ENCODE results near the gene OFD1.

- no peak for TF ChIP-seq ZNF76 (tag by site-specific recombination; IDR thresholded peaks at IDR 0.05; ENCODE audit: borderline replicate concordance, low read depth)
- no peak for TF ChIP-seq CTCF (tag by site-specific recombination; IDR thresholded peaks at IDR 0.05)
- TF ChIP-seq GLI2 (tag by site-specific recombination; IDR thresholded peaks at IDR 0.05; ENCODE audit: borderline replicate concordance, low read depth): no peak
- TF ChIP-seq BCL11A (tag by site-specific recombination; IDR thresholded peaks at IDR 0.05; ENCODE audit: low read depth): no peak
- no peak for TF ChIP-seq ZNF138 (tag by site-specific recombination; IDR thresholded peaks at IDR 0.05; ENCODE audit: borderline replicate concordance)
- TF ChIP-seq YY2 (tag by site-specific recombination; IDR thresholded peaks at IDR 0.05): no peak
Measured at GRCh38 chrX:13755254-13755653, 20.7 kb downstream of the OFD1 start.
